Mesenchymal stem cell (in vitro differentiated cells and primary cell): ENCODE data around the gene TRIM67.

ENCODE experiments used
- DNase-seq: peaks from one replicate; pipeline ENCODE4 v3.0.0-alpha.2; 2013
- H2AFZ ChIP-seq: one replicate; pipeline ENCODE4 v1.6.1; 2013; ENCODE audit warnings: low read depth, mild to moderate bottlenecking, control low read depth, inconsistent platforms, low read length, moderate library complexity
- H2AK5ac ChIP-seq: 2 replicates; pipeline ENCODE4 v1.6.1; 2013; ENCODE audit warnings: low read length, moderate library complexity, mild to moderate bottlenecking, inconsistent platforms; ENCODE audit not compliant: severe bottlenecking
- H2BK120ac ChIP-seq: one replicate; pipeline ENCODE4 v1.6.1; 2013; ENCODE audit warnings: low read depth, mild to moderate bottlenecking, inconsistent platforms, low read length, moderate library complexity
- H2BK12ac ChIP-seq, 2 experiments: one replicate each; pipeline ENCODE4 v1.6.1; 2013; ENCODE audit warnings: inconsistent platforms in 2 of 2, low read length in 2 of 2, mild to moderate bottlenecking in 2 of 2, moderate library complexity in 2 of 2, control low read depth in 1 of 2
- H2BK15ac ChIP-seq: one replicate; pipeline ENCODE4 v1.6.1; 2013; ENCODE audit warnings: mild to moderate bottlenecking, low read depth, inconsistent platforms; ENCODE audit not compliant: poor library complexity, severe bottlenecking
- H2BK5ac ChIP-seq: 2 replicates; pipeline ENCODE4 v1.6.1; 2013; ENCODE audit warnings: low read depth, mild to moderate bottlenecking, low read length, control low read depth, inconsistent platforms; ENCODE audit not compliant: poor library complexity, severe bottlenecking
- H3K14ac ChIP-seq, 2 experiments: one replicate each; pipeline ENCODE4 v1.6.1; 2013; ENCODE audit warnings: inconsistent platforms in 2 of 2, low read length in 2 of 2, control low read depth in 1 of 2, mild to moderate bottlenecking in 1 of 2, moderate library complexity in 1 of 2
- H3K18ac ChIP-seq, 2 experiments: one replicate each; pipeline ENCODE4 v1.6.1; 2013; ENCODE audit warnings: inconsistent platforms in 2 of 2, low read length in 2 of 2, control low read depth in 1 of 2, low read depth in 1 of 2, mild to moderate bottlenecking in 1 of 2
- H3K23ac ChIP-seq, 2 experiments: one replicate each; pipeline ENCODE4 v1.6.1; 2013; ENCODE audit warnings: inconsistent platforms in 2 of 2, low read length in 2 of 2, mild to moderate bottlenecking in 2 of 2, moderate library complexity in 2 of 2, control low read depth in 1 of 2
- H3K27ac ChIP-seq: 2 replicates; pipeline ENCODE4 v1.5.1; 2013; ENCODE audit warnings: mild to moderate bottlenecking, moderate library complexity, low read length, control low read depth, inconsistent platforms; ENCODE audit not compliant: poor library complexity, severe bottlenecking
- H3K27me3 ChIP-seq, 2 experiments: 2 replicates each; pipeline versions ENCODE4 v1.6.1 to v1.7.0; 2013; ENCODE audit warnings: low read length in 2 of 2, mild to moderate bottlenecking in 2 of 2, moderate library complexity in 2 of 2, control low read depth in 1 of 2, inconsistent platforms in 1 of 2; ENCODE audit not compliant: control insufficient read depth in 1 of 2, insufficient read depth in 1 of 2
- H3K36me3 ChIP-seq, 2 experiments: 2 replicates each; pipeline versions ENCODE4 v1.6.1 to v1.7.0; 2013; ENCODE audit warnings: low read length in 2 of 2, control low read depth in 1 of 2, inconsistent platforms in 1 of 2, low read depth in 1 of 2, mild to moderate bottlenecking in 1 of 2; ENCODE audit not compliant: insufficient read depth in 2 of 2, control insufficient read depth in 1 of 2
- H3K4ac ChIP-seq, 2 experiments: one replicate each; pipeline ENCODE4 v1.6.1; 2013; ENCODE audit warnings: inconsistent platforms in 2 of 2, low read length in 2 of 2, mild to moderate bottlenecking in 2 of 2, moderate library complexity in 2 of 2, control low read depth in 1 of 2, low read depth in 1 of 2
- H3K4me1 ChIP-seq: 2 replicates; pipeline ENCODE4 v1.6.1; 2013; ENCODE audit warnings: low read depth, low read length, control low read depth; ENCODE audit not compliant: control insufficient read depth, insufficient read depth
- H3K4me2 ChIP-seq: 2 replicates; pipeline ENCODE4 v1.6.1; 2013; ENCODE audit warnings: low read length, mild to moderate bottlenecking, inconsistent platforms; ENCODE audit not compliant: poor library complexity, severe bottlenecking
- H3K4me3 ChIP-seq, 2 experiments: 2 replicates each; pipeline versions ENCODE4 v1.5.1 to v1.7.0; 2013; ENCODE audit warnings: low read length in 2 of 2, mild to moderate bottlenecking in 2 of 2, control low read depth in 1 of 2, low read depth in 1 of 2; ENCODE audit not compliant: insufficient read depth in 1 of 2
- H3K79me1 ChIP-seq: replicated peaks from 2 replicates; pipeline ENCODE4 v1.6.1; 2013; ENCODE audit warnings: mild to moderate bottlenecking, control low read depth, low read length, inconsistent platforms; ENCODE audit not compliant: poor library complexity, severe bottlenecking
- H3K9ac ChIP-seq: 2 replicates; pipeline ENCODE4 v1.7.0; 2013; ENCODE audit warnings: mild to moderate bottlenecking, low read length, moderate library complexity
- H3K9me3 ChIP-seq: 2 replicates; pipeline ENCODE4 v1.7.0; 2013; ENCODE audit warnings: mild to moderate bottlenecking, low read length; ENCODE audit not compliant: control insufficient read depth
- H4K8ac ChIP-seq: one replicate; pipeline ENCODE4 v1.6.1; 2013; ENCODE audit warnings: inconsistent platforms, mild to moderate bottlenecking, low read length, moderate library complexity
- H4K91ac ChIP-seq: one replicate; pipeline ENCODE4 v1.6.1; 2013; ENCODE audit warnings: mild to moderate bottlenecking, low read length, inconsistent platforms
- WGBS: methylation state at CpG from one replicate; pipeline ENCODE4 v1.1.7; 2013; ENCODE audit warnings: mixed read lengths; 5-methylcytosine and 5-hydroxymethylcytosine counted together

The TRIM67 gene

DNA sequence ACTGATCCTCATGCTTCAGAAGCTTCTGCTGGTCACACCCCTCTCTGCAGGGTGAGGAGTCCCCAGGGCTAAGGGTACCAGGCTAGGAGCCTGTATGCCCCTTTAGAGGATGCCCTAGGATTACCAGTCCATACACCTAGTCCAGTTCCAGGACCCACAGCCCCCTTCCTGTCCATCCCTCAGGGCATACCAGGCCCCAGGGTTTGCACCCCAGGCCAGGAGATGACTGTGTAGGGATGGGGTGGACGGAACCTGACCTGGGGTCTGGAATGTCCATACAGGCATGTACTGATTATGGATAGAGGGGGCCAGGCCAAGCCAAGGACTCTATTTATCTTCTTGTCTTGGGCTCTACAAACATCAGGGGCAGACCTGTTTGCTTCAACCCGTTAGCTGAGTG is 34.9 kb downstream of the TRIM67 start:
- no peaks in the 10 kb centered on the region for H3K79me1 ChIP-seq
- H2BK15ac ChIP-seq, result no peak overlapping the region
- H3K23ac ChIP-seq, result no peak overlapping the region
- H3K9me3 ChIP-seq, result no peaks in the 10 kb centered on the region
- H2BK5ac ChIP-seq, result no peak overlapping the region
- H3K4me1 ChIP-seq, result peaks cover 22% of the 10 kb centered on the region
- no peak overlapping the region for H3K4me3 ChIP-seq
- H3K18ac ChIP-seq, result no peak overlapping the region
- H3K9ac ChIP-seq, result no peak overlapping the region
- H3K27me3 ChIP-seq, result peaks cover 7 to 20% of the 10 kb centered on the region in 2 experiments
- no peak overlapping the region for H4K8ac ChIP-seq
- no peak overlapping the region for H3K4me2 ChIP-seq
- no peak overlapping the region for H2AK5ac ChIP-seq
- H2BK12ac ChIP-seq, result no peak overlapping the region
- DNase-seq, result no peak
- H4K91ac ChIP-seq, result no peak overlapping the region
- no peak overlapping the region for H2AFZ ChIP-seq
- H3K14ac ChIP-seq, result no peak overlapping the region
- no peak overlapping the region for H3K4ac ChIP-seq
- no peak overlapping the region for H2BK120ac ChIP-seq
- no peaks in the 10 kb centered on the region for H3K36me3 ChIP-seq
- 75% methylated on average over 2 of the region's 2 CpGs for WGBS
- H3K27ac ChIP-seq, result no peak overlapping the region

DNA sequence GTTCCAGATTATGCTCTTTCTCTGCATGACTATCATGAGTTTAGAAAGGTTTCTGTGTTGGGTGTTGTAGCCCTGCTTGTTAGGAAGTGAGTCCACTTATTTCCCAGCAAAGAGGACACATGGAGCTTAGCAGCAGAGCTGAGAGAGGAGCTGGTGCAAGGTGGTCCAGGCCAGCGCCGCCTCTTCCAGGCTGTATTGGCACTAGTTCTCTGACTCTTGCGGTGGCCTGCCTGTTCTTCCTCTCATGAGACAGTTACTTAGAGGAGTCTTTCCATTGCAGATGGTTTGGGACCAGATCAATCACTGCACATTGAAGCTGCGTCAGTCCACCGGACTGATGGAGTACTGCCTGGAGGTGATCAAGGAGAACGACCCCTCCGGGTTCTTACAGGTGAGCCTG is 38.0 kb downstream of the TRIM67 start:
- Histone ChIP-seq H3K23ac (no peak overlapping the region), H3K9ac (no peak overlapping the region), H2BK120ac (no peak overlapping the region), H3K4me1 (peaks cover 11% of the 10 kb centered on the region), H3K14ac (no peak overlapping the region), H2BK12ac (no peak overlapping the region), H4K91ac (no peak overlapping the region), H2AK5ac (no peak overlapping the region), H2BK5ac (no peak overlapping the region), H2AFZ (no peak overlapping the region), H3K79me1 (no peaks in the 10 kb centered on the region), H3K27ac (no peak overlapping the region), H3K27me3 (peaks cover 24 to 30% of the 10 kb centered on the region in 2 experiments), H3K4me3 (no peak overlapping the region), H3K36me3 (no peaks in the 10 kb centered on the region), H3K4ac (no peak overlapping the region), H3K4me2 (no peak overlapping the region), H4K8ac (no peak overlapping the region), H2BK15ac (no peak overlapping the region), H3K9me3 (no peaks in the 10 kb centered on the region), H3K18ac (no peak overlapping the region)
- no peak for DNase-seq
- 92% methylated on average over 7 of the region's 7 CpGs for WGBS

DNA sequence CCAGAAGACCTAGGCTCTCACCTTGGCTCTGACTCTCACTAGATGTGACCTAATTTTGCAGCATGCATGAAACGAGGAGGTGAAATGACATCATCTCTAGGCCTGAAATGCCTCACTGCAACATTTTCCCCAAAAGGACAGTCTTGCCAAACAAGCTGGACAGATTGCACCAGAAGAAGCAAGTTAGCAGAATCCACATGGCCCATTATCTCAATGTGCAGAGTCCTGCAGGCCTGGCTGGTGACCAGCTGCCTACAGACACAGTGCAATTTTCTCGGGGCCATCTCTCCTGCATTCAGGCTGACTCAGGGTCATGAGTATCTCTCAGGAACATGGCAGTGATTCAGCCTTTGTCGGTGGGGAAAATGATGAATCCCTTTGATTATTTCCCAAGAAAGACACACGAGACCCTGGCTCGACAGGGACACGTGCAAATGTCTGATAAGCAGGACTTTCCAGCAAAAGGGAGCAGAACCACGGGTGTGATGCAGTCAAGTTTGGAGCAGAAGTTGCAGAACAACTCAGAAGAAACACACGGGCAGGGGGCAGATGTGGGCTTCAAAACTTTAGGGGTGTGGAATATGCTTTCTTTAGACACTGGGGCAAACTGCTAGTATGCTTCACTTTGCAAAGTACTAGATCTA is 38.7 kb downstream of the TRIM67 start:
- Histone ChIP-seq H3K14ac (no peak overlapping the region), H3K79me1 (no peaks in the 10 kb centered on the region), H3K27ac (no peak overlapping the region), H3K23ac (no peak overlapping the region), H3K9ac (peak overlapping the region; percentile 27), H2BK120ac (no peak overlapping the region), H2BK12ac (no peak overlapping the region), H2AK5ac (no peak overlapping the region), H3K9me3 (no peaks in the 10 kb centered on the region), H4K8ac (no peak overlapping the region), H3K4me2 (no peak overlapping the region), H4K91ac (no peak overlapping the region), H3K4me3 (no peak overlapping the region), H3K4me1 (peaks cover 5% of the 10 kb centered on the region), H3K27me3 (peaks cover 24 to 30% of the 10 kb centered on the region in 2 experiments), H2AFZ (no peak overlapping the region), H2BK5ac (no peak overlapping the region), H2BK15ac (no peak overlapping the region), H3K4ac (no peak overlapping the region), H3K18ac (no peak overlapping the region), H3K36me3 (no peaks in the 10 kb centered on the region)
- peak; percentile 71 for DNase-seq
- 77% methylated on average over 8 of the region's 8 CpGs for WGBS

DNA sequence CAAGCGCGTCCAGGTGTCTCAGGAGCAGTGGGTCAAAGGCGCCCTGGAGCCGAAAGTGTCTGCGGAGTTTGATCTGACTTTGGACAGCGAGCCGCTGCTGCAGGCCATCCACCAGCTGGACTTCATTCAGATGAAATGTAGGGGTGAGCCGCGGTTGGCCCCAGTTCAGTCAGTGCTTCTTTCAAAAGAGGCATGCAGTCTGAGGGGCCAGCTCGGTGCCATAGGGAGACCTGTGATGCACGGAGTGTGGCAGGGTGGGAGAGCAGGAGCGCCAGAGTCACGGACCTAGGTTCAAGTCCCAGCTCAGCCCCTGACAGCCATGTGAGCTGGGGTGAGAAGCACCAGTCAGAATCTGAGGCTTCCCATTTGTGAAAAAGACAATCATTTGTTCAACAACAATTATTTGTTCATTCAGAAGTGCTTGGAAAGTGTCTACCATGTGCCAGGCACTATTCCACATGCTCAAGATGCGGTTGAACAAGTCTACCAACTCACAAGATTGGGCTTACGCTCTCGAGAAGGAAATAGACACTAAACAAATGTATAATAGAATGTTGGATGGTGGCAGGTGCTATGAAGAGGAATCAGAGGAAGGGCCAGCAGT is 39.6 kb downstream of the TRIM67 start:
- 88% methylated on average over 16 of the region's 16 CpGs for WGBS

More for the DNA sequence above, 39.6 kb downstream of the TRIM67 start:
- no peak overlapping the region for H3K18ac ChIP-seq
- no peak overlapping the region for H3K4me3 ChIP-seq
- no peak overlapping the region for H3K27ac ChIP-seq
- no peak overlapping the region for H2BK12ac ChIP-seq
- H2BK120ac ChIP-seq, result no peak overlapping the region
- no peak overlapping the region for H4K8ac ChIP-seq
- H3K27me3 ChIP-seq, result peaks cover 24 to 30% of the 10 kb centered on the region in 2 experiments
- no peak overlapping the region for H2BK15ac ChIP-seq
- no peak overlapping the region for H2AK5ac ChIP-seq
- no peak overlapping the region for H3K23ac ChIP-seq
- no peaks in the 10 kb centered on the region for H3K9me3 ChIP-seq
- no peak overlapping the region for H3K9ac ChIP-seq
- H3K79me1 ChIP-seq, result no peaks in the 10 kb centered on the region
- DNase-seq, result no peak
- no peak overlapping the region for H4K91ac ChIP-seq
- H2BK5ac ChIP-seq, result no peak overlapping the region
- H3K4me2 ChIP-seq, result no peak overlapping the region
- H3K4ac ChIP-seq, result no peak overlapping the region
- H3K36me3 ChIP-seq, result no peaks in the 10 kb centered on the region
- no peak overlapping the region for H2AFZ ChIP-seq
- peaks cover 3% of the 10 kb centered on the region for H3K4me1 ChIP-seq
- no peak overlapping the region for H3K14ac ChIP-seq
